OCI-LY3 (cell line): ENCODE measurements around the gene CTSO.
"Not testable (repeated sequence)": the region's sequence is repeated elsewhere in the genome, so short reads cannot be mapped to it uniquely, and the experiment has no call there.

ENCODE experiments used
- H2AFZ ChIP-seq: fragments of 200-600, 300-600 bp; shearing (Covaris generic); 2 replicates; pipeline ENCODE4 v1.6.0; 2014; ENCODE audit warnings: antibody characterized with exemption, low read depth, low read length
- H3K27ac ChIP-seq: fragments of 200-600, 300-600 bp; sonication (generic); 2 replicates; pipeline ENCODE4 v1.5.1; 2014; ENCODE audit warnings: mild to moderate bottlenecking, low read length, moderate library complexity, mixed read lengths
- H3K27me3 ChIP-seq: fragments of 200-600, 300-600 bp; sonication (generic); 2 replicates; pipeline ENCODE4 v1.6.1; 2014; ENCODE audit warnings: low read depth, low read length, mixed read lengths
- H3K36me3 ChIP-seq: fragments of 200-600, 300-600 bp; sonication (generic); replicated peaks from 2 replicates; pipeline ENCODE3; 2014; ENCODE audit warnings: low read depth, low read length, mixed read lengths
- H3K4me1 ChIP-seq: fragments of 300-600, 200-600 bp; sonication (generic); 2 replicates; pipeline ENCODE4 v1.6.1; 2014; ENCODE audit warnings: low read length, mixed read lengths
- H3K4me2 ChIP-seq: fragments of 200-600, 300-600 bp; sonication (generic); 2 replicates; pipeline ENCODE4 v1.6.1; 2014; ENCODE audit warnings: low read length, mixed read lengths
- H3K4me3 ChIP-seq: fragments of 300-600, 200-600 bp; sonication (generic); 2 replicates; pipeline ENCODE4 v1.5.1; 2014; ENCODE audit warnings: antibody characterized with exemption, mild to moderate bottlenecking, low read length, moderate library complexity
- H3K79me2 ChIP-seq: fragments of 300-600, 200-600 bp; shearing (Covaris generic); 2 replicates; pipeline ENCODE4 v1.6.1; 2014; ENCODE audit warnings: mild to moderate bottlenecking, low read length, mixed read lengths
- H3K9ac ChIP-seq: fragments of 300-600, 200-600 bp; shearing (Covaris generic); 2 replicates; pipeline ENCODE4 v1.6.0; 2014; ENCODE audit warnings: mild to moderate bottlenecking, low read length, moderate library complexity
- H3K9me3 ChIP-seq: fragments of 200-600, 300-600 bp; shearing (Covaris generic); 2 replicates; pipeline ENCODE4 v1.6.1; 2014; ENCODE audit warnings: low read length, mixed read lengths; ENCODE audit not compliant: insufficient read depth
- H4K20me1 ChIP-seq: fragments of 200-600, 300-600 bp; sonication (generic); 2 replicates; pipeline ENCODE4 v1.6.1; 2016; ENCODE audit warnings: low read length, mixed read lengths; ENCODE audit not compliant: insufficient read depth
- EZH2phosphoT487 ChIP-seq: fragments of 200-600 bp; shearing (Covaris generic); IDR thresholded peaks from 2 replicates; pipeline ENCODE4 v1.6.1; 2018; ENCODE audit warnings: antibody characterized with exemption, mixed run types, low read depth
- TF ChIP-seq, protein P1 (sequence below): fragments of 200-600, 300-600 bp; sonication (generic); IDR thresholded peaks from 2 replicates; pipeline ENCODE4 v1.5.1; 2014; ENCODE audit warnings: antibody characterized with exemption, low read length, low read depth

CTSO gene

GRCh38 chr4:155901013-155901412, 52.7 kb downstream of the CTSO start:
- Histone ChIP-seq H2AFZ (peak overlapping the region; percentile 48; the same call in 1 of the 2 replicates), H3K27me3 (no peaks in the 10 kb centered on the region), H3K4me3 (no peak overlapping the region), H3K9ac (no peak overlapping the region), H3K27ac (no peak overlapping the region), H3K9me3 (no peaks in the 10 kb centered on the region), H3K4me1 (no peaks in the 10 kb centered on the region), H3K79me2 (no peaks in the 10 kb centered on the region), H3K4me2 (no peak overlapping the region), H3K36me3 (no peaks in the 10 kb centered on the region), H4K20me1 (no peaks in the 10 kb centered on the region)
- no peak for TF ChIP-seq EZH2phosphoT487
- TF ChIP-seq, protein P1, sequence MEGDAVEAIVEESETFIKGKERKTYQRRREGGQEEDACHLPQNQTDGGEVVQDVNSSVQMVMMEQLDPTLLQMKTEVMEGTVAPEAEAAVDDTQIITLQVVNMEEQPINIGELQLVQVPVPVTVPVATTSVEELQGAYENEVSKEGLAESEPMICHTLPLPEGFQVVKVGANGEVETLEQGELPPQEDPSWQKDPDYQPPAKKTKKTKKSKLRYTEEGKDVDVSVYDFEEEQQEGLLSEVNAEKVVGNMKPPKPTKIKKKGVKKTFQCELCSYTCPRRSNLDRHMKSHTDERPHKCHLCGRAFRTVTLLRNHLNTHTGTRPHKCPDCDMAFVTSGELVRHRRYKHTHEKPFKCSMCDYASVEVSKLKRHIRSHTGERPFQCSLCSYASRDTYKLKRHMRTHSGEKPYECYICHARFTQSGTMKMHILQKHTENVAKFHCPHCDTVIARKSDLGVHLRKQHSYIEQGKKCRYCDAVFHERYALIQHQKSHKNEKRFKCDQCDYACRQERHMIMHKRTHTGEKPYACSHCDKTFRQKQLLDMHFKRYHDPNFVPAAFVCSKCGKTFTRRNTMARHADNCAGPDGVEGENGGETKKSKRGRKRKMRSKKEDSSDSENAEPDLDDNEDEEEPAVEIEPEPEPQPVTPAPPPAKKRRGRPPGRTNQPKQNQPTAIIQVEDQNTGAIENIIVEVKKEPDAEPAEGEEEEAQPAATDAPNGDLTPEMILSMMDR: no peak

DNA sequence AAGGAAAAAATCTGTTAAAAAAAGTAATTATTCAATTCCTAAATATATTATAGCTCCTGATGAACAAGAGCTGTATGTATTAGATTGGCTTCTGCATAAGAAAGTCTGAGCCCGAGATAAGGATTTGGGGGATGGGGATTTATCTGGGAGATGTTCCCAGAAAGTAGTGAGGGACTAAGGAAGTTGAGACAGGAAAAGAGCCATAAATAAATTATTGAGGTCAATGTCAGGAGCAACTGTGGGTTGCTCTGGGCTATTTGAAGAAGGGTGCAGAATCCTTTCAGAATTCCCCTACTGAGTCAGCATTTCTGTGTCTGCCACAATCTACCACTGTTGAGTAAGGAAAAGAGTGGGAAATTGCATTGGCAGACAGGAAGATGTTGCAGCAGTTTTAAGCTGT, 53.3 kb downstream of the CTSO start:
- Histone ChIP-seq H3K4me2 (no peak overlapping the region), H3K9me3 (no peaks in the 10 kb centered on the region), H3K4me3 (no peak overlapping the region), H3K36me3 (no peaks in the 10 kb centered on the region), H3K27me3 (no peaks in the 10 kb centered on the region), H3K79me2 (no peaks in the 10 kb centered on the region), H3K27ac (no peak overlapping the region), H4K20me1 (no peaks in the 10 kb centered on the region), H2AFZ (0 out of 2 replicates have a peak overlapping the region, but pooled peaks have one; percentile 48), H3K4me1 (no peaks in the 10 kb centered on the region), H3K9ac (no peak overlapping the region)
- no peak for TF ChIP-seq EZH2phosphoT487
- TF ChIP-seq, protein P1: no peak

DNA sequence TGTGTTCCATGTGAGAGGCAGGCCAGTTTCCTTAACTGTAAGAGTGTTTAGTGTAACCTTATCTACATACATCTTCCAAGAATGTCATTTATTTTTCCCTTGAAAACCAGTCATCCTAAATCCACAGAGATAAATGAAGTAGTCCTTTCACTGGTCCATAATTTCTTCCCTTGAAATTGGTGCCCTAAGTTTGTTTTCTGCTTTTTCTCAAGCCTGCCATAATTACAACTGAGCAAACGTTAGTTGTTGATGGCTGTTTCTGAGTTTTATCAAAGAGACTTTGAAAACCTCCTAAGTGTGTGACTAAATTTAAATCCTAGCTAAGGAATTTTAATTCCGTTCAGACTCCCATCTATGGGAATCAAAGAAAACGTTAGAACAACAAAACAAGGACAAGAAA, 53.8 kb downstream of the CTSO start:
- Histone ChIP-seq H3K27me3 (no peaks in the 10 kb centered on the region), H3K36me3 (no peaks in the 10 kb centered on the region), H2AFZ (no peak overlapping the region), H3K4me3 (no peak overlapping the region), H3K9ac (no peak overlapping the region), H3K27ac (no peak overlapping the region), H3K79me2 (no peaks in the 10 kb centered on the region), H3K9me3 (no peaks in the 10 kb centered on the region), H3K4me1 (no peaks in the 10 kb centered on the region), H3K4me2 (no peak overlapping the region), H4K20me1 (no peaks in the 10 kb centered on the region)
- no peak for TF ChIP-seq EZH2phosphoT487
- TF ChIP-seq, protein P1: no peak

GRCh38 chr4:155898371-155898770, 55.3 kb downstream of the CTSO start:
- H3K4me1 ChIP-seq, H3K27ac ChIP-seq, H3K79me2 ChIP-seq, H2AFZ ChIP-seq, H3K4me2 ChIP-seq, H3K4me3 ChIP-seq, H3K9me3 ChIP-seq, H4K20me1 ChIP-seq, H3K36me3 ChIP-seq, H3K27me3 ChIP-seq, H3K9ac ChIP-seq: not testable (repeated sequence)

- H3K79me2 ChIP-seq: no peaks in the 10 kb centered on the region
- no peaks in the 10 kb centered on the region for H3K36me3 ChIP-seq
- H2AFZ ChIP-seq: no peak overlapping the region
- H3K4me2 ChIP-seq: no peak overlapping the region
- peaks cover 17% of the 10 kb centered on the region for H3K4me1 ChIP-seq
- no peak overlapping the region for H3K27ac ChIP-seq
- H4K20me1 ChIP-seq: no peaks in the 10 kb centered on the region
- H3K9ac ChIP-seq: no peak overlapping the region
- TF ChIP-seq, protein P1: no peak
- no peak for TF ChIP-seq EZH2phosphoT487
- H3K27me3 ChIP-seq: no peaks in the 10 kb centered on the region
- H3K4me3 ChIP-seq: no peak overlapping the region
- H3K9me3 ChIP-seq: no peaks in the 10 kb centered on the region
Observed at GRCh38 chr4:155891058-155891457, 62.6 kb downstream of the CTSO start.
